Parathyroid adenoma (tissue), 2 donors: ENCODE results near the gene SEC63.

Experiments used
- H2AFZ ChIP-seq: fragments of 300-600 bp; sonication (generic); one replicate; pipeline ENCODE4 v1.7.0; 2017; ENCODE audit warnings: antibody characterized with exemption, mild to moderate bottlenecking
- H3K27ac ChIP-seq: fragments of 300-600 bp; sonication (generic); one replicate; pipeline ENCODE4 v1.7.0; 2017
- H3K27me3 ChIP-seq: fragments of 300-600 bp; sonication (generic); one replicate; pipeline ENCODE4 v1.7.0; 2017; ENCODE audit warnings: low read length; ENCODE audit not compliant: control insufficient read depth, insufficient read depth
- H3K36me3 ChIP-seq: fragments of 300-600 bp; sonication (generic); one replicate; pipeline ENCODE4 v1.7.0; 2017; ENCODE audit warnings: low read length; ENCODE audit not compliant: control insufficient read depth, insufficient read depth
- H3K4me1 ChIP-seq: fragments of 300-600 bp; sonication (generic); one replicate; pipeline ENCODE4 v1.7.0; 2017; ENCODE audit warnings: control low read depth
- H3K4me2 ChIP-seq: fragments of 300-600 bp; sonication (generic); one replicate; pipeline ENCODE4 v1.7.0; 2017; ENCODE audit warnings: low read length
- H3K4me3 ChIP-seq: fragments of 300-600 bp; sonication (generic); one replicate; pipeline ENCODE4 v1.7.0; 2017; ENCODE audit warnings: low read depth, low read length
- H3K79me2 ChIP-seq: fragments of 300-600 bp; sonication (generic); one replicate; pipeline ENCODE4 v1.7.0; 2017; ENCODE audit warnings: control low read depth
- H3K9ac ChIP-seq: fragments of 300-600 bp; sonication (generic); one replicate; pipeline ENCODE4 v1.7.0; 2017; ENCODE audit warnings: mild to moderate bottlenecking
- H3K9me3 ChIP-seq: fragments of 300-600 bp; sonication (generic); one replicate; pipeline ENCODE4 v1.7.0; 2017; ENCODE audit warnings: low read length; ENCODE audit not compliant: control insufficient read depth
- TF ChIP-seq, protein P1 (sequence below): fragments of 300-600 bp; sonication (generic); IDR thresholded peaks from one replicate; pipeline ENCODE4 v1.7.0; 2017; ENCODE audit warnings: antibody characterized with exemption, mild to moderate bottlenecking
- donor health status: primary hyperparathyroidism.

SEC63 gene

DNA sequence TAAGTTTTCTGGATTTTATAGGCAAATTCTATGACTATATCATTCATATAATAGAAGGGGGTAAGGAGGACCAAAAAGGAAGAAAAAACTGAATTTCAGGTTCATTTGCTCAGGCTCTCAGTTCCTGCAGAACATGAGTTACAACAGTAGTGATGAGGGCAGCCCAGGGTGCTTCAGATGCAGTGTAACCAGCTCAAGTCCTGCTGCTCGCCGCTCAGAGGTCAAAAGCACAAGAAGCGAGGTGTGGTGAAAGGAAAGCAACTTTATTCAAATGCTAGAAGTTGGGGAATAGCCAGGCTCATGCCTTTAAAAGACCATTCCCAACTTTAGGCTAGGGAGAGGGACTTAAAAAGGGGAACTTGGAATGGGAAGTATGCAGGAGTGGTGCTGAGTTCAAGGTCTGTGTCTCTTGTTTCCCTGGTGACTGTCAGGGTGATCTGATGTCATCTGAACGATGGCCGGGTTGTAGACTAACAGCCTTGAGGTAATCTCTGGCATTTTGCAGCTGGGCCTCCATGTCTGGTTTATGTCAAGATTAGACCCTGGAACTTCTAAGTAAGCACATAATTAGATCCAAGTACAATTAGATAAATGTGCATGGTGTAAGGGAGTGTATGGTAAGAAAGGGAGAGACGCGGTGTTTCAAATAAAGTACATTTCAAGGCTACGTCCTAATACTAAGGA is 14.5 kb upstream of the SEC63 start:
- TF ChIP-seq, protein P1, sequence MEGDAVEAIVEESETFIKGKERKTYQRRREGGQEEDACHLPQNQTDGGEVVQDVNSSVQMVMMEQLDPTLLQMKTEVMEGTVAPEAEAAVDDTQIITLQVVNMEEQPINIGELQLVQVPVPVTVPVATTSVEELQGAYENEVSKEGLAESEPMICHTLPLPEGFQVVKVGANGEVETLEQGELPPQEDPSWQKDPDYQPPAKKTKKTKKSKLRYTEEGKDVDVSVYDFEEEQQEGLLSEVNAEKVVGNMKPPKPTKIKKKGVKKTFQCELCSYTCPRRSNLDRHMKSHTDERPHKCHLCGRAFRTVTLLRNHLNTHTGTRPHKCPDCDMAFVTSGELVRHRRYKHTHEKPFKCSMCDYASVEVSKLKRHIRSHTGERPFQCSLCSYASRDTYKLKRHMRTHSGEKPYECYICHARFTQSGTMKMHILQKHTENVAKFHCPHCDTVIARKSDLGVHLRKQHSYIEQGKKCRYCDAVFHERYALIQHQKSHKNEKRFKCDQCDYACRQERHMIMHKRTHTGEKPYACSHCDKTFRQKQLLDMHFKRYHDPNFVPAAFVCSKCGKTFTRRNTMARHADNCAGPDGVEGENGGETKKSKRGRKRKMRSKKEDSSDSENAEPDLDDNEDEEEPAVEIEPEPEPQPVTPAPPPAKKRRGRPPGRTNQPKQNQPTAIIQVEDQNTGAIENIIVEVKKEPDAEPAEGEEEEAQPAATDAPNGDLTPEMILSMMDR, result no peak
- Histone ChIP-seq H3K9me3 (no peaks in the 10 kb centered on the region), H3K27ac (no peak overlapping the region), H3K9ac (no peak overlapping the region), H3K4me3 (no peak overlapping the region), H3K79me2 (no peaks in the 10 kb centered on the region), H3K4me2 (no peak overlapping the region), H3K4me1 (no peaks in the 10 kb centered on the region), H2AFZ (peak overlapping the region; percentile 21), H3K27me3 (no peaks in the 10 kb centered on the region), H3K36me3 (no peaks in the 10 kb centered on the region)

DNA sequence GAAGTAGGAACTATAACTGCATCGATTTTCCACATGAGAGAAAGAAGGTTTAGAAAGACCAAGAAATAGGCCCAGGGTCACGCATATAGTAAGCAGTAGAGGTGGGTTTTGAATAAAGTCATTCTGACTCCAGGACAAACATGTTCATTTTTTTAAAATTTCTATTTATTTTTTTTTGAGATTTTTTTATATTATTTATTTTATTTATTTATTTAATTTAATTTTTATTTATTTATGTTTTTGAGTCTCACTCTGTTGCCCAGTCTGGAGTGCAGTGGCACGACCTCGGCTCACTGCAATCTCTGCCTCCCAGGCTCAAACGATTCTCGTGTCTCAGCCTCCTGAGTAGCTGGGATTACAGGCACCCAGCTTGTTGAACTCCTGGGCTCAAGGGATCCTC is 13.2 kb upstream of the SEC63 start:
- no peaks in the 10 kb centered on the region for H3K79me2 ChIP-seq
- H3K4me2 ChIP-seq, result no peak overlapping the region
- H3K27me3 ChIP-seq, result no peaks in the 10 kb centered on the region
- H3K9me3 ChIP-seq, result no peaks in the 10 kb centered on the region
- TF ChIP-seq, protein P1, result no peak
- H3K4me3 ChIP-seq, result no peak overlapping the region
- H3K36me3 ChIP-seq, result no peaks in the 10 kb centered on the region
- H3K27ac ChIP-seq, result no peak overlapping the region
- H2AFZ ChIP-seq, result no peak overlapping the region
- H3K4me1 ChIP-seq, result no peaks in the 10 kb centered on the region
- H3K9ac ChIP-seq, result no peak overlapping the region

DNA sequence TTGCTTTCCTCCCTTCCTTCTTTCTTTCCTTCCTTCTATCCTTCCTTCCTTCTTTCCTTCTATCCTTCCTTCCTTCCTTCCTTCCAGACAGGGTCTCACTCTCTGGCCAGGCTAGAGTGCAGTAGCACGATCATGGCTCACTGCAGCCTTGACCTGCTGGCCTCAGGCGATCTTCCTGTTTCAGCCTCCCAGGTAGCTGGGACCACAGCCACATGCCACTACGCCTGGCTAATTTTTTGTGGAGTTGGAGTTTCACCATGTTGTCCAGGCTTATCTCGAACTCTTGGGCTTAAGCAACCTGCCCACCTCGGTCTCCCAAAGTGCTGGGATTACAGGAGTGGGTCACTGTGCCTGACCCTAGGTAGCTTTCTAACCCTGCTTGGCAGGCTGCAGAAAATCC is 12.2 kb upstream of the SEC63 start:
- no peaks in the 10 kb centered on the region for H3K79me2 ChIP-seq
- H3K27me3 ChIP-seq, result no peaks in the 10 kb centered on the region
- H3K4me2 ChIP-seq, result no peak overlapping the region
- H2AFZ ChIP-seq, result no peak overlapping the region
- TF ChIP-seq, protein P1, result no peak
- H3K27ac ChIP-seq, result no peak overlapping the region
- no peak overlapping the region for H3K9ac ChIP-seq
- no peaks in the 10 kb centered on the region for H3K9me3 ChIP-seq
- no peaks in the 10 kb centered on the region for H3K36me3 ChIP-seq
- H3K4me3 ChIP-seq, result no peak overlapping the region
- H3K4me1 ChIP-seq, result no peaks in the 10 kb centered on the region

DNA sequence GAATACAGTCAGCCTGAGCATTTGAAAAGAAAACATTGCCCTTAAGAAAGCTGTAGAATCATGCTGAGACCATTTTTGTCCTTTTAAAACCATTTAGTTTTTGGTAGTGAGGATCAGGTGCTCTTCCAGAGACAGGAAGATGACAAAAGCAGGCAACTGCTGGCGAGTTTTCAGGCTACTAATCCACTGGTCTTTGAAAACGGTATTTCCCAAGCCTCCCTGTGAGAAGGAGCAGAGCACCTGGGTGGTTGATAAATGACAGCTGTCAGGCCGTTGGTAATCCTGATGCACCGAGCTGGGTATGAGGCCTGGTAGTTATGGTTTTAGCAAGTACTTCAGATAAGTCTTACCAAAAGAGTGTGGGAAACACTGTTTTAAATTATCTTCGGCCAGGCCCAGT is 10.1 kb upstream of the SEC63 start:
- Histone ChIP-seq H3K4me2 (no peak overlapping the region), H3K27ac (no peak overlapping the region), H3K79me2 (no peaks in the 10 kb centered on the region), H2AFZ (no peak overlapping the region), H3K9ac (no peak overlapping the region), H3K9me3 (no peaks in the 10 kb centered on the region), H3K4me1 (no peaks in the 10 kb centered on the region), H3K4me3 (no peak overlapping the region), H3K36me3 (no peaks in the 10 kb centered on the region), H3K27me3 (no peaks in the 10 kb centered on the region)
- TF ChIP-seq, protein P1, result no peak

DNA sequence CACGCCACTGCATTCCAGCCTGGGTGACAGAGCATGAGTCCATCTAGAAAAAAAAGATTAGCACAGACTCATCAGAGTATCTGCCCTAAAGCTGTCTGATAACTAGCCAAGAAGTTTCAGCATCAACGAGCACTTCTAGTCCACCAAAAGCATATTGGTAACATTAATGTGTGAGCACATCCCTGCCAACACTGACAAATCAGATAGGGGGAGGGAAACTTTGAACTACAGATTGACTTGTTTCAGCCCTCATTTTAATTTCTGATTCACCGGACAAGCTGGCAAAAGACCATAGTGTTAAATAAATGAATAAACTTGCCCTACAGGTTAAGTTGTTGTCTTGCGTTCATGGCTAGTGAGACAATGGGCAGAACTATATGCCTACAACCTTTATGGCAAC is 7.7 kb upstream of the SEC63 start:
- H2AFZ ChIP-seq, result no peak overlapping the region
- H3K36me3 ChIP-seq, result no peaks in the 10 kb centered on the region
- H3K27ac ChIP-seq, result no peak overlapping the region
- no peaks in the 10 kb centered on the region for H3K27me3 ChIP-seq
- TF ChIP-seq, protein P1, result no peak
- H3K9ac ChIP-seq, result no peak overlapping the region
- no peaks in the 10 kb centered on the region for H3K79me2 ChIP-seq
- H3K4me1 ChIP-seq, result no peaks in the 10 kb centered on the region
- H3K4me2 ChIP-seq, result no peak overlapping the region
- H3K4me3 ChIP-seq, result no peak overlapping the region
- no peaks in the 10 kb centered on the region for H3K9me3 ChIP-seq
